IPS-15b (cell line): ENCODE measurements around the gene C1QL1.

Experiments used
- H3K27me3 ChIP-seq: one replicate; pipeline ENCODE4 v1.6.1; 2013; ENCODE audit warnings: low read length; ENCODE audit not compliant: control insufficient read depth, insufficient read depth
- H3K36me3 ChIP-seq: one replicate; pipeline ENCODE4 v1.6.1; 2013; ENCODE audit warnings: low read length; ENCODE audit not compliant: control insufficient read depth, insufficient read depth
- H3K4me1 ChIP-seq: one replicate; pipeline ENCODE4 v1.6.1; 2013; ENCODE audit warnings: mild to moderate bottlenecking, low read length; ENCODE audit not compliant: control insufficient read depth, insufficient read depth
- H3K4me3 ChIP-seq: one replicate; pipeline ENCODE4 v1.5.1; 2013; ENCODE audit warnings: low read depth, low read length
- H3K9ac ChIP-seq: one replicate; pipeline ENCODE4 v1.6.1; 2013; ENCODE audit warnings: low read depth, mild to moderate bottlenecking, low read length
- H3K9me3 ChIP-seq: one replicate; pipeline ENCODE4 v1.6.1; 2013; ENCODE audit warnings: mild to moderate bottlenecking, low read length; ENCODE audit not compliant: control insufficient read depth, insufficient read depth

C1QL1 gene

DNA sequence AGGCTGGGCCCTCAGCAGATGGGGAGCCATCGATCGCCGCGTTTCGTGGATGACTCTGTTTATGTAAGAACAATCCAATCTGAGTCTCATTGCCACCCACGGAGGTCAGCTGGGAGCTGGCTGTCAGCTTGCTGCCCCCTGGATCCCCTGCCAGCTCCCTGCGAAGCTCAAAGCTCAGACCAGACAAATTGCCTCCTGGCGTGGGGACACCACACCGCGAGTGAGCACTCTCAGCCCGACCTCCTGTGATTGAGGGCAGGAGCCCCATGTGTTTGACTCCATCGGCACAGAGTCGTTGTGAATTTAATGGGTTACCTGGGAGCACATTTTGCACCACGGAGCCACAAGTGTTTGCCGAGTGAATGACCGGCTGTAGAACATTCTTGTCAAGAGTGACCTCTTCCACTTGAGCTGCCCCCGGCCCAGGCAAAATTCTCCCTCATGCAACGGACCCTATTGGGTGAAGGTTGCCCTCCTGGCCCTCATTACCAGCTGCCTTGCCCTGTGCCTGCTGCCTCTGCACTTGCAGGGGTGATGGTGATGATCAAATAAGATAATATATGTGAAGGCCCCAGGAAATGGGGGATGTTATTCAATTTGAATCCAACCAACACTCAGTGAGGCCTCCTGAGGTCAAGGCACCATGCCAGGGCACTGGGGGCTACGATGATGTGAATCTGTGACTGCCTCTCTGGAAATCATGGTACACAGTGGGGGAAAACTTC, 45.2 kb downstream of the C1QL1 start:
- Histone ChIP-seq H3K36me3 (peaks cover 8% of the 10 kb centered on the region), H3K4me3 (no peak overlapping the region), H3K9ac (no peak overlapping the region), H3K9me3 (no peaks in the 10 kb centered on the region), H3K27me3 (peaks cover 6% of the 10 kb centered on the region), H3K4me1 (peaks cover 13% of the 10 kb centered on the region)

DNA sequence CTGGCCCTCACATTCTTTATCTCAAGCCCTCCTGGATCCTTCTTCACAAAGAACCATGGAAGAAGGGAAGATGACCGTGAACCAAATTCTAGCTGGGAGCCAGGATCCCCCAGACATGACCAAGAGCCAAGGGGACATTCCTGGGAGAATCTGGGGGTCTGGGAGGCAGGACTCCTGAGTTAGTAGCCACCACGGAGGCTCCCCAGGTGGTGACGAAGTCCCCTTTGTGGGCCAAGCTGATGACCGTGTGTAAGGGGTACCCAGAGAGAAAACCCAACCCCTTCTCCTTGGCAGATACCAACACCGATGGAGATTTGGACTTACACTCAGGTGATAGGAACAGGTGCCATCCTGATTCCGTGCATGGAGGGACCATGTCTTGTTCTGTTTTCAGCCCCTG, 46.0 kb downstream of the C1QL1 start:
- peaks cover 6% of the 10 kb centered on the region for H3K27me3 ChIP-seq
- H3K9ac ChIP-seq: no peak overlapping the region
- H3K9me3 ChIP-seq: no peaks in the 10 kb centered on the region

DNA sequence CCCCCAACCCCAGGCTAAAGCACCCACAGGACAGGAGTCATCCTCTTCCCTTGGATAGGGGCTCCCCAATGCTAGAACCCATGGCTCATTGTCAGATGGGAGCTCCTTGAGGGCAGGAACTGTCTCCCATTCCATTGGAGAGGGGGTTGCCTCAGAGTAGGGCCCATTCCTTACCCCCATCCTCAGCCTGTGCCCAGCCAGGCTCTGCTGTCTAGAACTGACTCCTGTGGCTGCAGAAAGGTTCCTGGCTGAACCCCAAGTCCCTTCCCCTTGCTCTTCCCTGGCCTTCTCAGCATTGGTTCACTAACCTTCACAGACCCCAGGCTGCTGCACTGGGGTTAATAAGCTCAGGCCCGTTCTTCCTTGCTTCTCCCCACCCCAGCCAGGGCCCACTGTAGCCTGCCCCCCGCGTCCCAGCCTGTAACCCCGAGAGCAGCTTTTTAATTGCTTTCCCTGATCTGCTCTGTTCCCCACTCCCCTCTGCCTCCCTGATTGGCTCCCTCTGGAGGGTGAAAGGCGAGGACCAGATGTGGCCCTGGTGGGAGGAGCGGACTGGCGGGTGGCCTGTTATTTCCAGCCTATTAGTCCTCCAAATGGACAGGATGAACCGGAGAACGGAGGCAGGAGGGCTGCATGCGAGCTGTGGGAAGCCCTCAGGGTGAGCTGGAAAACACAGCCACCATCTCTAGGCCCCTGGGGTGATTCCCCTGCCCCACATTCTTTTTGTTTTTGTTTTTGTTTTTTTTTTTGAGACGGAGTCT, 46.8 kb downstream of the C1QL1 start:
- no peak overlapping the region for H3K4me3 ChIP-seq
- peaks cover 13% of the 10 kb centered on the region for H3K4me1 ChIP-seq
- H3K9ac ChIP-seq: no peak overlapping the region
- peaks cover 6% of the 10 kb centered on the region for H3K27me3 ChIP-seq
- H3K36me3 ChIP-seq: no peaks in the 10 kb centered on the region
- H3K9me3 ChIP-seq: no peaks in the 10 kb centered on the region

More for the DNA sequence above, 46.0 kb downstream of the C1QL1 start:
- Histone ChIP-seq H3K36me3 (peaks cover 4% of the 10 kb centered on the region), H3K4me1 (peaks cover 13% of the 10 kb centered on the region), H3K4me3 (no peak overlapping the region)

DNA sequence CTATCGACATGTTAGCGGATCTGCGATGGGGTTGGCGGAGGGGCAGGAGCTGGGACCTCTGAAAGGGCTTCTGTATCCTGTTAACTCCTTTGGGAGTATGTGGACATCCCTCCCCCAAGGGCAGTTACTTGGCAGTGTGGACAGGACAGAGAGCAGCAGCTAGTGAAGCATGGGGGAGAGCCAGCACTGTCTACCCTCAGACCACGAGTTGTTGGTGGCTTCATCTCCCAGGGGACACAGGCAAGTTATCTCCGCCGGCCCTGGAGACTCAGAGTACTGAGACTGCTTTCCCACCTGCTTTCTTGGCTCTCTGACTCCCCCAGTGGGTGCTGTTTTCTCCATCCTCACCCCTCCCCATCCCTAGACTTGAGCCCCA, 47.5 kb downstream of the C1QL1 start:
- no peaks in the 10 kb centered on the region for H3K9me3 ChIP-seq
- H3K4me3 ChIP-seq: peak overlapping the region; percentile 15
- H3K27me3 ChIP-seq: peaks cover 6% of the 10 kb centered on the region
- H3K36me3 ChIP-seq: no peaks in the 10 kb centered on the region
- H3K9ac ChIP-seq: no peak overlapping the region
- H3K4me1 ChIP-seq: peaks cover 13% of the 10 kb centered on the region

DNA sequence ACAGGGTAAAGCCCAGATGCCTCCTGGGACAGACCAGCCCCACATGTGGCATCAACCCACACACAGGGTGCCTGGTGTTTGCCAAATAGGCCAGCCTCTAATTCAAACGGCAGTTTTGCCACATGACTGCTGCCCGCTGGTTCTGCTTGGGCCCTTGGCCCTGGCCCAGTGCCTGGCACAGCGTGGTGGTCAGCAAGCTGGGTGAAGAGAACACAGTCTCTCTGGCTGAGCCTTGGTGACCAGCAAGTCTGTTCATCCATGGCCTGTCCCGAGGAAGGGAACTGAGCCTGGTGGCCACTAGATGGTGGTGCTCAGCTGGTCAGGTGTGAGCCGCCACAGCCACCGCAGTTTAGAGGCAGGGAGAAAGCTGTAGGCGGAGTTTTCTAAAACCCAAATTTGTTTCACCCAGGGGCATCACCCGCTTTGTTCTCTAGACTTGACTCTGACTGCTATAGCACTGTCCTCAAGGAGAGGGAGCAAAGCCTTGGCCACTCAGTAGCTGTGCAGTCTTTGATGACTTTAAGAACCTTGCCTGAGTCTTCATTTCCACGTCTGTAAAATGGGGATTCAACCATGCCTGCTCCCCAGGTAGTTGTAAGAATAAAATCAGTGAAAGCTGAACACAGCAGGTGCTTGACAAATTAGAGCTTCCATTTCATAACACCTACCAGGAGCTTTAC, 48.1 kb downstream of the C1QL1 start:
- H3K9me3 ChIP-seq: no peaks in the 10 kb centered on the region
- no peak overlapping the region for H3K9ac ChIP-seq
- peaks cover 13% of the 10 kb centered on the region for H3K4me1 ChIP-seq
- no peaks in the 10 kb centered on the region for H3K36me3 ChIP-seq
- H3K27me3 ChIP-seq: peaks cover 6% of the 10 kb centered on the region
- H3K4me3 ChIP-seq: no peak overlapping the region

DNA sequence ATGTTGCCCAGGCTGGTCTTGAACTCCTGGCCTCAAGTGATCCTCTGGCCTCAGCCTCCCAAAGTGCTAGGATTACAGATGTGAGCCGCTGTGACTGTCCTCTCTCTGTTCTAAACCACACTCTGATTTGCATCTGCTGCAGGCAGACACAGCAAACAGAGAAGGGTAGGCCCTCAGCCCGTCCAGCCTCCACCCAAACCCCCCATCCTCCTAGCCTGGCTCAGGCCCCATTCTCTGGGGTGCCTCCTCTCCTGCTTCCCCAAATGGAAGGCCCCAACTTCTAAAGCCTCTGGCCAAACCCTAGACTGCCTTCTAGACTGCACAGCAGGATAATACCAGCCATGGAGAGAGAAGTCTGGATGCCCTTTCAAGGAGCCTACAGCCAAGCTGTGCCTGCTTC, 48.7 kb downstream of the C1QL1 start:
- H3K4me3 ChIP-seq: no peak overlapping the region
- H3K9ac ChIP-seq: no peak overlapping the region
- H3K9me3 ChIP-seq: no peaks in the 10 kb centered on the region
- peaks cover 6% of the 10 kb centered on the region for H3K27me3 ChIP-seq
- peaks cover 13% of the 10 kb centered on the region for H3K4me1 ChIP-seq
- H3K36me3 ChIP-seq: no peaks in the 10 kb centered on the region

DNA sequence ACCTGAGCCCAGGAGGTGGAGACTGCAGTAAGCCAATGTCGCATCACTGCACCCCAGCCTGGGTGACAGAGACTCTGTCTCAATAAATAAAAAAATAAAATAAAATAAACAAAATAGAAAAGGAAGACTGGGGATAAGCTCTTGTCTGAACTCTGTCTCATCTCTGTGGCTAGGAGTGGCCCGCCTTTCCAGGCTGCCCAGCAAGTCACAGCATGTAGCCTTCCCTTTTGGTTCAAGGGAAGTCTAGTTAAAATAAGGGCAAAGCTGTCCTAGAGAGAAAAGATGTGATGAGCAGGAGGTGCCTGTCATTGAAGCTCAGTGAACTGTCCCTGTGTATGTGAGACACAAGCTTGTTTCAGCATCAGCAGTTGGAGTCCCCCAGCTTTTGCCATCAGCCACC, 50.1 kb downstream of the C1QL1 start:
- Histone ChIP-seq H3K4me1 (peaks cover 13% of the 10 kb centered on the region), H3K27me3 (peaks cover 10% of the 10 kb centered on the region), H3K9ac (no peak overlapping the region), H3K9me3 (no peaks in the 10 kb centered on the region), H3K36me3 (no peaks in the 10 kb centered on the region), H3K4me3 (no peak overlapping the region)

DNA sequence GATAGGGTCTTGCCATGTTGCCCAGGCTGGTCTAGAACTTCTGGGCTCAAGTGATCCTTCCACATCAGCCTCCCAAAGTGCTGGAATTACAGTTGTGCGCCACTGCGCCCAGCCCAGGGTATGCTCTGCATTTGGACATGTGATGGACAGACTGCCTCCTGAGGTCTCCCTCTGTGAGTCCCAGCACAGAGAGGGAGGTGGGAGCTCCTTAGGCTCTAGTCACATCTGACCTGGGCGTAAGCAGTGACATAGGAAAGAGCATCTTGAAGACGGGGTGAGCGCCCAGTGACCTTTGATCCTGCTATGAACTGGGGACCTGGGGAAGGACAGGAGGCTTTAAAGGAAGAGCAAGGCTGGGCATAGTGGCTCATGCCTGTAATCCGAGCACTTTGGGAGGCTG, 50.6 kb downstream of the C1QL1 start:
- H3K36me3 ChIP-seq: no peaks in the 10 kb centered on the region
- no peak overlapping the region for H3K9ac ChIP-seq
- H3K4me3 ChIP-seq: no peak overlapping the region
- H3K4me1 ChIP-seq: peaks cover 13% of the 10 kb centered on the region
- H3K9me3 ChIP-seq: no peaks in the 10 kb centered on the region
- peaks cover 15% of the 10 kb centered on the region for H3K27me3 ChIP-seq

DNA sequence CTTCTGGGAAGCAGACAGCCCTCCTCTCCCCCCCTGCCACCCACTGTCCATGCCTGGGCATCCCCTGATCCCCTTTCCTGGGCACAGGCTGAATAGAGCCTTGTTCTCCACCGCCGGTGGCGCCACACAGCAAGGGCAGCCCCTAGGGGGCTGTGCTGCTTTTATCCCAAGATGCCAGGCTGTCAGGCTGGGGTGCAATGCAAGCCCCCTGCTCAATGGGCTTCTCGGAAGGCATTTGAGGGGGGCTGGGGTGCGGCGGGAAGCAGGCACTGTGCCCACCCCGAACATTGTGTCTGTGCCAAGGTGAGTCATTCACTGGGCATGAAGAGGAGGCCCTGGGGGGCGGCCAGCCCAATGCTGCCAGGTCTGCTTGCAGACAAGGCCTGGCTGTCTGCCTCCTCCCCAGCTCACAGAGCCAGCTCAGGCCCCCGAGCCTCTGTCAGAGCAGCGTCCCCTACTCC, 51.3 kb downstream of the C1QL1 start:
- Histone ChIP-seq H3K4me1 (peaks cover 13% of the 10 kb centered on the region), H3K36me3 (no peaks in the 10 kb centered on the region), H3K9ac (no peak overlapping the region), H3K9me3 (no peaks in the 10 kb centered on the region), H3K4me3 (no peak overlapping the region), H3K27me3 (peaks cover 20% of the 10 kb centered on the region)

DNA sequence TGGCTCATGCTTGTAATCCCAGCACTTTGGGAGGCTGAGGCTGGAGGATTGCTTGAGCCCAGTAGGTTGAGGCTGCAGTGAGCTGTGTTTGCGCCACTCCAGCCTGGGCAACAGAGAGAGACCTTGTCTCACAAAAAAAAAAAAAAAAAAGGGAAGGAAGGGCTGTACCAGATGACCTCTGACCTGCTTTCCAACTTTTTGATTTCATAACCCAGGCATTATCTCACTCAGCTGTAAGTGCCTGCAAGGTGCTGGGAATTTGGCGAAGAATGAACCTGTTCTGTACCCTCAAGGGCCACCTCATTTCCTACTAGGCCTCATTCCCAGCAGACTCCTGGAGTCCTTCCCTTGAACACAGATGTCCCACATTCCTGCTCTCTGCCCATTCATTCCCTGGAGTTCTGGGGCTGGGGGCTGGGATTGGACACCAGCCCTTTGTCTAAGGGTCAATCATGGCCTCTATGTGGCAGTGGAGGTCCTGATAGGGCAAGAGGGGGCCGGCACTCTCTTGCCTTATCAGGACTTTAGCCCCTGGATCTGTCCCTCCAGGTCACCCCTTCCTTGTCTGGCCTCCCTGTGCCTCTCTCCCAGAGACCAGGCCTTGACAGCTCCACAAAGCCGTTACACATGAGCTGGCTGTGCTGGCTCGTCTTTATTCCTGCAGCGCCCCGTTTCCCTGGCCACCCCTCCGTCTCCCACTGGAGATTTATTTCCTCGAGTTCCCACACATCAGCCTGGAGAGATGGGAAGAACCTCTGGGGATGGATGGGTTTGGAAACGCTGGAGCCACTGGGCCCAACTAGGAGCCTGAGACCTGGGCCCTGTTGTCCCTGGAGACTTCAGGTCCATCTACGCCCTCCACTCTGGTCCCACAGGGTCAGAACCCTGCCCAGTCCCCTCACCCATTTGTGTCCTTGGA, 52.0 kb downstream of the C1QL1 start:
- Histone ChIP-seq H3K9ac (no peak overlapping the region), H3K27me3 (peaks cover 23% of the 10 kb centered on the region), H3K36me3 (no peaks in the 10 kb centered on the region), H3K9me3 (no peaks in the 10 kb centered on the region), H3K4me1 (peaks cover 11% of the 10 kb centered on the region), H3K4me3 (no peak overlapping the region)

DNA sequence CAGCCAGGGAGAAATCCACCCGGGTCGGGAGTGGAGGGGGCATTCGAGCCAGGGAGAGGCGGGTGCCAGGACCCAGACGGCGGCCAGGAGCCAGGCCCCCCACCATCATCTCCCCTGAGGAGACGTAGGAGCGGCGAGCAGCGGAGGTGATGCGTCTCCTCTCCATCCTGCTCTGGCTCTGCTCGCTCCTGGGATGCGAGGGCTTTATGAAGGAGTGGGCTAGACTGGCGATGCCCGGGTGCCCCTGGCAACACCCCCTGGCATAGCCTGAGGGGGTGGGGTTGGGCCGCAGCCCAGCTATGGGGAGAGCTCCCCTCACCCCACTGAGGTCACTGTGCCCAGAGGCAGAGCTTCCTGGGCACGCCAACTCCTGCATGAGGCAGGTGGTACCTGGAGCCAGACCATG, 52.8 kb downstream of the C1QL1 start, which contains the start of gene GFAP:
GFAP (minus strand) TSS at position 180 of the 406 bp plus-strand sequence; CDS start at position 166, 14 bp downstream.
- no peak within 1 kb of the TSS for H3K9ac ChIP-seq
- peaks cover 21% of the 10 kb centered on the region for H3K27me3 ChIP-seq
- no peaks in the 10 kb centered on the region for H3K36me3 ChIP-seq
- no peak within 1 kb of the TSS for H3K4me3 ChIP-seq
- peaks cover 6% of the 10 kb centered on the region for H3K4me1 ChIP-seq
- no peaks in the 10 kb centered on the region for H3K9me3 ChIP-seq
